Hepatocyte (in vitro differentiated cells): ENCODE data around the gene ABCB8. TPM values are rescaled to one million over a fixed set of nuclear protein-coding genes. Genes with fewer than 3 reads are reported as not detected.

ENCODE experiments used
- DNase-seq: peaks from one replicate; pipeline ENCODE4 v3.0.0-alpha.2; 2016; ENCODE audit warnings: low spot score
- H2AFZ ChIP-seq: fragments of 200-600 bp; sonication (generic); 2 replicates; pipeline ENCODE4 v1.6.0; 2016; ENCODE audit warnings: antibody characterized with exemption, mild to moderate bottlenecking
- H3K27ac ChIP-seq: fragments of 200-600 bp; sonication (generic); 2 replicates; pipeline ENCODE4 v1.5.1; 2016; ENCODE audit warnings: mild to moderate bottlenecking
- H3K27me3 ChIP-seq: fragments of 200-600 bp; sonication (generic); 2 replicates; pipeline ENCODE4 v1.6.1; 2016
- H3K36me3 ChIP-seq: fragments of 200-600 bp; sonication (generic); replicated peaks from 2 replicates; pipeline ENCODE4 v1.5.1; 2016; ENCODE audit warnings: low read depth; ENCODE audit not compliant: insufficient read depth
- H3K4me1 ChIP-seq: fragments of 200-600 bp; sonication (generic); 2 replicates; pipeline ENCODE4 v1.5.1; 2016; ENCODE audit warnings: mild to moderate bottlenecking, moderate library complexity; ENCODE audit not compliant: insufficient read depth
- H3K4me2 ChIP-seq: fragments of 200-600 bp; sonication (generic); 2 replicates; pipeline ENCODE4 v1.6.0; 2016
- H3K4me3 ChIP-seq: fragments of 200-600 bp; sonication (generic); 2 replicates; pipeline ENCODE4 v1.5.1; 2016; ENCODE audit warnings: mild to moderate bottlenecking
- H3K79me2 ChIP-seq: fragments of 200-600 bp; sonication (generic); 2 replicates; pipeline ENCODE4 v1.6.0; 2017; ENCODE audit warnings: mild to moderate bottlenecking
- H3K9me2 ChIP-seq: fragments of 200-600 bp; sonication (generic); replicated peaks from 2 replicates; pipeline ENCODE4 v1.6.0; 2017; ENCODE audit warnings: mild to moderate bottlenecking; ENCODE audit not compliant: insufficient read depth
- H3K9me3 ChIP-seq: fragments of 200-600 bp; sonication (generic); 2 replicates; pipeline ENCODE4 v1.5.1; 2016; ENCODE audit warnings: low read depth, mild to moderate bottlenecking
- H4K20me1 ChIP-seq: fragments of 200-600 bp; sonication (generic); 2 replicates; pipeline ENCODE4 v1.6.0; 2016; ENCODE audit warnings: mild to moderate bottlenecking; ENCODE audit not compliant: insufficient read depth, poor library complexity, severe bottlenecking
- EZH2 ChIP-seq: fragments of 200-600 bp; sonication (generic); IDR thresholded peaks from 2 replicates; pipeline ENCODE4 v1.6.1; 2016; ENCODE audit warnings: antibody characterized with exemption, mild to moderate bottlenecking, borderline replicate concordance
- EZH2phosphoT487 ChIP-seq: fragments of 200-600 bp; sonication (generic); IDR thresholded peaks from one replicate; pipeline ENCODE4 v1.6.1; 2018; ENCODE audit warnings: antibody characterized with exemption, mild to moderate bottlenecking, low read depth, moderate library complexity; ENCODE audit not compliant: unreplicated experiment, severe bottlenecking
- WGBS: methylation state at CpG from one replicate; pipeline ENCODE4 v1.1.6; 2016; ENCODE audit warnings: low lambda C conversion rate; ENCODE audit errors: missing lambda C conversion rate; 5-methylcytosine and 5-hydroxymethylcytosine counted together
- polyA plus RNA-seq: library from polyadenylated mRNA; unstranded; fragments of >200 nt; fragmentation: Nextera tagmentation; extraction: Ambion mirVana; gene quantifications from 2 replicates; pipeline ENCODE4 v1.2.1, GENCODE V29; 2016
- total RNA-seq: library from RNA; depleted of rRNA; stranded (reverse); fragments of >200 nt; gene quantifications from 2 replicates; pipeline ENCODE4 v1.2.3, GENCODE V29; 2014
- TF ChIP-seq, protein P1 (sequence below): fragments of 200-600 bp; sonication (generic); IDR thresholded peaks from 2 replicates; pipeline ENCODE4 v1.5.1; 2016; ENCODE audit warnings: antibody characterized with exemption, mild to moderate bottlenecking; ENCODE audit not compliant: poor library complexity

Gene ABCB8
- total and polyA plus RNA-seq, 2 experiments from 2014 or later, result 24.4 to 32.6 TPM

DNA sequence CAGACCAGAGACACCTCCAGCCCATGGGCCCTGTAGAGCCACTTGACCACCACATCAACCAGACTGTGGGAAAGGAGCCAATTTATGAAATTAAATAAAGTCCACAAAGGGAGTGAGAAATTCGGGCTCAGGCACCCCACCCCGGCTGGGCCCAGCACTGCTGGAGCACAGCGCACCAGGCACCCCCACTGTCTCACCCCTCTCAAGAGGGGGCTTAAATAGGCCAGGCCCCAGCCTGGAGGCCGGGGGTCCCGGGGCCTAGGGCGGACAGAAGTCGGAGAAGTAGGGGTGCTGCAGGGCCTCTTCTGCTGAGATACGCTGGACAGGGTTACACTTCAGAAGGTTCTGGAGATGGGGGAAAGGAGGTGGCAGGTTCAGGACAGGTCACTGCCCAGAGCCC lies 25.5 kb downstream of the ABCB8 start:
- H3K4me1 ChIP-seq, result peaks cover 11% of the 10 kb centered on the region
- no peaks in the 10 kb centered on the region for H3K9me2 ChIP-seq
- no peak overlapping the region for H3K4me3 ChIP-seq
- H3K79me2 ChIP-seq, result peaks cover 6% of the 10 kb centered on the region
- H3K27ac ChIP-seq, result no peak overlapping the region
- H4K20me1 ChIP-seq, result no peaks in the 10 kb centered on the region
- H3K4me2 ChIP-seq, result no peak overlapping the region
- no peaks in the 10 kb centered on the region for H3K36me3 ChIP-seq
- no peaks in the 10 kb centered on the region for H3K27me3 ChIP-seq
- no peak overlapping the region for H2AFZ ChIP-seq
- H3K9me3 ChIP-seq, result no peaks in the 10 kb centered on the region
- TF ChIP-seq EZH2phosphoT487 (no peak), EZH2 (no peak)
- TF ChIP-seq, protein P1, sequence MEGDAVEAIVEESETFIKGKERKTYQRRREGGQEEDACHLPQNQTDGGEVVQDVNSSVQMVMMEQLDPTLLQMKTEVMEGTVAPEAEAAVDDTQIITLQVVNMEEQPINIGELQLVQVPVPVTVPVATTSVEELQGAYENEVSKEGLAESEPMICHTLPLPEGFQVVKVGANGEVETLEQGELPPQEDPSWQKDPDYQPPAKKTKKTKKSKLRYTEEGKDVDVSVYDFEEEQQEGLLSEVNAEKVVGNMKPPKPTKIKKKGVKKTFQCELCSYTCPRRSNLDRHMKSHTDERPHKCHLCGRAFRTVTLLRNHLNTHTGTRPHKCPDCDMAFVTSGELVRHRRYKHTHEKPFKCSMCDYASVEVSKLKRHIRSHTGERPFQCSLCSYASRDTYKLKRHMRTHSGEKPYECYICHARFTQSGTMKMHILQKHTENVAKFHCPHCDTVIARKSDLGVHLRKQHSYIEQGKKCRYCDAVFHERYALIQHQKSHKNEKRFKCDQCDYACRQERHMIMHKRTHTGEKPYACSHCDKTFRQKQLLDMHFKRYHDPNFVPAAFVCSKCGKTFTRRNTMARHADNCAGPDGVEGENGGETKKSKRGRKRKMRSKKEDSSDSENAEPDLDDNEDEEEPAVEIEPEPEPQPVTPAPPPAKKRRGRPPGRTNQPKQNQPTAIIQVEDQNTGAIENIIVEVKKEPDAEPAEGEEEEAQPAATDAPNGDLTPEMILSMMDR, result no peak
- DNase-seq, result no peak
- 85% methylated on average over 7 of the region's 8 CpGs for WGBS

DNA sequence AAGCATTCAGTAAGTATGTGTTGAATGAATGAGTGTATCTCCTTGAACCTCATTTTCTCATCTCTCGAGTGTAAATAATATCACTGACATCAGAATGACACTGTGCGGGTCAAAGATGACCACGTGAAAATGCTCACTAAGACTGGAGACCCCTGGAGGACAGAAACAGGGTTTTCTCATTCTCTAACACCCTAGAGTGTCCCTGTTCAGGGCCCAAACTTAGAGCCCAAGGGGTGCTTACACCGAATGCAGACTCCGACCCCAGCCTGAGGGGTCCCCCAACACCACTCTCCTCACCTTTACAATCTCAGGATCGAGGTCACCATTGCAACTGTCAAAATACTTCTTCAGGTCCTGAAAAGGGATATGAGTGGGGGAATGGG lies 28.0 kb downstream of the ABCB8 start:
- H3K4me3 ChIP-seq, result no peak overlapping the region
- peaks cover 24% of the 10 kb centered on the region for H3K4me1 ChIP-seq
- H3K27ac ChIP-seq, result no peak overlapping the region
- no peaks in the 10 kb centered on the region for H3K9me3 ChIP-seq
- no peaks in the 10 kb centered on the region for H3K36me3 ChIP-seq
- no peak overlapping the region for H2AFZ ChIP-seq
- H3K9me2 ChIP-seq, result no peaks in the 10 kb centered on the region
- H3K27me3 ChIP-seq, result no peaks in the 10 kb centered on the region
- peak overlapping the region; percentile 98 for H3K4me2 ChIP-seq
- TF ChIP-seq, protein P1, result no peak
- TF ChIP-seq EZH2, result no peak
- no peak for TF ChIP-seq EZH2phosphoT487
- DNase-seq, result no peak
- H4K20me1 ChIP-seq, result peaks cover 5% of the 10 kb centered on the region
- WGBS, result 85% methylated on average over 6 of the region's 6 CpGs
- H3K79me2 ChIP-seq, result peaks cover 23% of the 10 kb centered on the region

DNA sequence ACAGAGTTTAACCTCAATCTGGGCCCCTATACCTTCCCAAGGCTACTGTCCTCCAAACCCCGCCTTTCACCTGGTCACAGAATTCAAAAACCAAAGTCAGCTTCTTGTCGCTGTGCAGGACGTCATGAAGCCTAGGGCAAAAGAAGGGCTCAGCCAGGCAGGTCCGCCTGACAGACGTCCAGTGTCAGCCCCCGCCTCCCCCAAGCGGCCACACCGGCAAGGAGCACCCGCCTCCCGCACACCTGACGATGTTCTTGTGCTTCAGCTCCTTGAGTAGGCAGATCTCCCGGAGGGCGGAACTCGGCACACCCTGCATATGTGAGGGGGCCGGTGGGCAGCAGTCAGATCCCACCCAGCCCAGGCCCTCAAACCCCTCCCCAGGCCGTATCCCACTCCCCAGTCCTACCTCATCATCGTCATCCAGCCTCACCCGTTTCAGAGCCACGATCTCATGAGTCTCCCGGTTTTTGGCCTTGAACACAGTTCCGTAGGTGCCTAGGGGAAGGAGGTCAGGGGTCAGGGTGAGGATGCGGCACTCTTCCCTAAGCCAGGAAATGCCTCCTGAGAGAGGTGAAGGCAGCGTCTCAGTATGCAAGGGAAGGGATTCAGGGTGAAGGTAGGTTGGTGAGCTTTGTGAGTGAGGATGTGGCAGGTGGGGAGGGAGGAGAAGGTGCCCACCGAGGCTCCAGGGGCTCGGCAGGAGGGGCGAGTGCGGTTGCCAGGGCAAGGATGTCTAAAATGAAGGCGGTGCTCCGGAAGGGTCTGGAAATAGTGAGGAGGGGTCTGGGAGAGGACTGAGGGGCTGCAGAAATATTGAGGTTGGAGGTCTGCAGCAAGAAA lies 28.6 kb downstream of the ABCB8 start:
- Histone ChIP-seq H3K27me3 (no peaks in the 10 kb centered on the region), H3K4me3 (peak overlapping the region; percentile 83), H3K9me3 (no peaks in the 10 kb centered on the region), H2AFZ (no peak overlapping the region), H3K79me2 (peaks cover 30% of the 10 kb centered on the region), H3K27ac (no peak overlapping the region), H3K9me2 (no peaks in the 10 kb centered on the region), H4K20me1 (peaks cover 12% of the 10 kb centered on the region), H3K4me1 (peaks cover 30% of the 10 kb centered on the region), H3K4me2 (peak overlapping the region; percentile 98), H3K36me3 (no peaks in the 10 kb centered on the region)
- peak; percentile 72 for DNase-seq
- no peak for TF ChIP-seq EZH2phosphoT487
- TF ChIP-seq, protein P1, result peak; percentile 18
- 18% methylated on average over 29 of the region's 29 CpGs for WGBS
